COLO829 (cell line): ENCODE results near the gene CLCA2.

Experiments
- DNase-seq: peaks from one replicate; pipeline ENCODE4 v3.0.0; 2012; ENCODE audit warnings: low spot score

The CLCA2 gene

GRCh38 chr1:86423873-86424272, at the start of gene CLCA2:
Gene CLCA2, plus strand, starts transcription at chr1:86424171. Its CDS starts 77 bp downstream, at chr1:86424248.
- DNase-seq = no peak

GRCh38 chr1:86375688-86376087, 48.3 kb upstream of the CLCA2 start:
- peak; percentile 34 for DNase-seq

- no peak for DNase-seq
Measured at GRCh38 chr1:86377341-86377740, 46.6 kb upstream of the CLCA2 start.

GRCh38 chr1:86378813-86379212, 45.2 kb upstream of the CLCA2 start:
- no peak for DNase-seq

GRCh38 chr1:86380257-86380861, 43.6 kb upstream of the CLCA2 start:
- peak; percentile 66 for DNase-seq

- DNase-seq = no peak
Measured at GRCh38 chr1:86381223-86381622, 42.7 kb upstream of the CLCA2 start.

- no peak for DNase-seq
Measured at GRCh38 chr1:86382878-86383277, 41.1 kb upstream of the CLCA2 start.

- no peak for DNase-seq
Measured at GRCh38 chr1:86387916-86388627, 35.9 kb upstream of the CLCA2 start.

- no peak for DNase-seq
Measured at GRCh38 chr1:86388777-86389176, 35.2 kb upstream of the CLCA2 start.

- DNase-seq = no peak
Measured at GRCh38 chr1:86389307-86389706, 34.7 kb upstream of the CLCA2 start.

- DNase-seq = no peak
Measured at GRCh38 chr1:86394416-86394815, 29.6 kb upstream of the CLCA2 start.

- peak; percentile 58 for DNase-seq
Measured at GRCh38 chr1:86395751-86396497, 28.0 kb upstream of the CLCA2 start, which contains the start of gene ODF2L. Gene ODF2L, minus strand, starts transcription at chr1:86396323. Its CDS starts 9,296 bp downstream, at chr1:86387027.

- DNase-seq = no peak
Measured at GRCh38 chr1:86396498-86396890, 27.5 kb upstream of the CLCA2 start.

GRCh38 chr1:86409416-86410021, 14.5 kb upstream of the CLCA2 start:
- DNase-seq = no peak

- DNase-seq = no peak
Measured at GRCh38 chr1:86410879-86411278, 13.1 kb upstream of the CLCA2 start.

GRCh38 chr1:86416343-86416742, 7.6 kb upstream of the CLCA2 start:
- DNase-seq = no peak

GRCh38 chr1:86419277-86419903, 4.6 kb upstream of the CLCA2 start:
- no peak for DNase-seq

- DNase-seq = no peak
Measured at GRCh38 chr1:86421601-86422280, 2.2 kb upstream of the CLCA2 start.

GRCh38 chr1:86423473-86423872, 498 bp upstream of the CLCA2 start:
- no peak for DNase-seq

- no peak for DNase-seq
Measured at GRCh38 chr1:86429122-86429725, 5.3 kb downstream of the CLCA2 start.

- DNase-seq = peak; percentile 58
Measured at GRCh38 chr1:86429835-86430234, 5.9 kb downstream of the CLCA2 start.
